GM18870 (cell line): Measurements from ENCODE around the gene SNCAIP.
A peak's percentile ranks its signal among the peaks of the same experiment; 100 is the strongest.
"Not testable (repeated sequence)": the region's sequence is repeated elsewhere in the genome, so short reads cannot be mapped to it uniquely, and the experiment has no call there.

Source experiments
- ATAC-seq: cut with Tn5 transposase; IDR thresholded peaks from one replicate; pipeline ENCODE4 v1.9.1; 2021; ENCODE audit warnings: moderate library complexity; ENCODE audit not compliant: unreplicated experiment

Gene SNCAIP

DNA sequence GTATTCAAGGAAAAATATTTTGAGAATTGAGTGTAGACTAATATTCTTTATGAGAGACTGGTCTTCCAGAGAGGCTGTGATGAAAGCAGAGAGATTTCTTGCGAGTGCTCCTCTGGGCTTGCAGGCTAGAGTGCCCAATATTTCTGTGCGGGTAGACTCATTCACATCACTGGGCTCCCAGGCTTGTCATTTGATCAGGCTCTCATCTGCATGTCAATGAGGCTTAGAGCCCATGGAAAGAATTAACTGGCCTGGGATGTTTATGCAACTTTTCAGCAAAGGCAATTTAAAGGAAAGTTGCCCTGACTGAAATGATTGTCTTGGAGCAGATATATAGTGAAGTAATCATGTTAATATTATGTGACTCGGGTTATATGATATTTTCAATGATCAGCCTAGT is 42.3 kb downstream of the SNCAIP start:
- ATAC-seq = no peak

- ATAC-seq = no peak
Measured at GRCh38 chr5:122355324-122355723, 43.3 kb downstream of the SNCAIP start.

DNA sequence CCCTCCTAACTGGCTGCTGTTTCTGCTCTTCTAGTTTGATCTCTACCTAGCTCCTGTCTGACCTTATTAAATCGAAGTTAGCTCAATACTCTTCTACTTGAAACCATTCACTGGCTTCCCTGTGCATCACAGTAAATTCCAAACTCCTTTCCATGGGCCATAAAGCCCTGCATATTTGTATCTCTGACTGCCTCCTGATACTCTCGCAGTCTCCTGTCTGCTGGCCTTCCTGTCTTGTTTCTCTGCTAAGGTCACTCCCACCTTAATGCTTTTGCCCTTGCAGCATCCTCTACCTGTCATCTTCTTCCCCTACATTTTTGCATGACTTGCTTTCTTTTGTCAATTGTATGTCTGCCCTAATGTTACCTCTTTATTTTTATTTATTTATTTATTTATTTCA is 44.8 kb downstream of the SNCAIP start:
- no peak for ATAC-seq

DNA sequence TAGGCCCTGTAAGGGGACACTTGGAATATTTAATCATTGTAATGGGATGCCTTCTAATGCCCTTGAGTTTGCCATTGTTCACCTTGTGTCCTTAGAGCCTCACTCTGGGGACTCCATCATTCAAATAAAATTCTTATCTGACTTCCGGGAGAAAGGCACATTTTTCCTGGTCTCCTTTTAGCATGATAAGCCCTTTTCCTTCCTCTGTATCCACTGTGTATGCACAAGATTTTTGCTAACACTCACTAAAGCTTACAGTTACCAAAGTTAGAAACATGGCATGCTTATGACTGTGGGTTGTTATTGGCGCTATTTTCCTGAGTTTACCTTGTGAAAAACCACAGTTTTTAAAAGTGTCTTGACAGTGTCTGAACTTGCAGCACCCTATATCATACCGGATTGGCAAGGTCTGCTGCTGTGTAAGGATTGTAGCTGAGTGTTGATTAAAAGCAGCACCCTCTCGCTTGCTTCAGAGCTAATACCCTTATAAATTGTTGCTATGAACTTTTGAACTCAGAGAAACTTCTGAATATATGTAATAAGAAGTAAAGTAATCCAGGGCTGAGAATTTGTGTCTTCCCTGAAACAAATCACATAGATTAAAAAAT is 46.4 kb downstream of the SNCAIP start:
- ATAC-seq = no peak

DNA sequence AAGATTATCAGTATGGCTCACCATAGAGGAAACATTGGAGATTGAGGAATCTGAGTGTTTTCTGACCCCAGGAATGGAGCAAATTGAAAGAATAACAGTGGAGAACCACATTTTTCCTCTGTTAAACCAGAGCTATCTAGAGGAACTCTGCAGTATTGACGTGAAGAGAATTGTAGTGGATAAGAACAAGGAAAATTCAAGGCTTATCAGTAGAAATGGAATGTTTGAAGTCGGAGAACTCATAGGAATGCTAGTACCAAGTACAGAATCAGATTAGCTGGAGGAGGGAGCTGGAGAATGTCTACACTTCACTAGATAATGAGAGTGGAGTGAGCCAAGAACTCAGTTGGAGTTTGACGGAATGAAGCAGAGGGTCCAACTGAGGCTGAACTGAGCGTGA is 50.3 kb downstream of the SNCAIP start:
- no peak for ATAC-seq

DNA sequence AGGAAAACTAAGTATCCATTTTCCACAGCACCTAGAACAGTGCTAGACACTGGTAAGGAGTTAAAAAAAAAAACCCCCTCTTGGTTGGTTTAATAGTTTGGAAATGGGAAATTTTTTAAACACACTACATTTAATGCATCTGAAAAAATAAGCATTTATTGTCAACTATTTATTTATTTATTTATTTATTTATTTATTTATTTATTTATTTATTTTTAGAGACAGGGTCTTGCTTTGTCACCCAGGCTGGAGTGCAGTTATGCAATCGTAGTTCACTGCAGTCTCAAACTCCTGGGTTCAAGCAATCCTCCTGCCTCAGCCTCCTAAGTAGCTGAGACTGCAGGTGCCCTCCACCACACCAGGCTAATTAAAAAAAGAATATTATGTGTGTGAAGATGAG is 51.6 kb downstream of the SNCAIP start:
- no peak for ATAC-seq

- ATAC-seq = peak; percentile 84
Measured at GRCh38 chr5:122366501-122366900, 54.5 kb downstream of the SNCAIP start.

DNA sequence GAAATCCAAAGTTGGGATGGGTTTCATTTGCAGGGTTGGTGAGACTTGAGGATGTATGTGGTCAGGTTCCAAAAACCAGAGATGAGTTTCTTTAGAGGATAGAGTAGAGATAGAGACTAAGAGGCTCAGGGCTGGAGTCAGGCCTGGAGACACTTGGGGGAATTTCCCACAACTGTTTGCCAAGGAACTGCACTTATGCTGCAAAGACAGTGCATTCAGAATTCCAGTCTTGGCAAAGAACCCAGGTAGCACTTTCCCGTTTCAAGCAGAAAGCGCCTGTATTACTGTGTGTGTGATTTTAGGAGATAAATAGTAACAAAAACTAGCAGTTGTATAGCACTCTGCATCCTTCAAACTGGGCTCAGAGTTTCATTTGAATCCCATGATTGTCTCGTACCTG is 55.4 kb downstream of the SNCAIP start:
- ATAC-seq = no peak

- no peak for ATAC-seq
Measured at GRCh38 chr5:122368510-122369251, 56.6 kb downstream of the SNCAIP start.

GRCh38 chr5:122369253-122369815 is 57.3 kb downstream of the SNCAIP start:
- ATAC-seq = no peak

DNA sequence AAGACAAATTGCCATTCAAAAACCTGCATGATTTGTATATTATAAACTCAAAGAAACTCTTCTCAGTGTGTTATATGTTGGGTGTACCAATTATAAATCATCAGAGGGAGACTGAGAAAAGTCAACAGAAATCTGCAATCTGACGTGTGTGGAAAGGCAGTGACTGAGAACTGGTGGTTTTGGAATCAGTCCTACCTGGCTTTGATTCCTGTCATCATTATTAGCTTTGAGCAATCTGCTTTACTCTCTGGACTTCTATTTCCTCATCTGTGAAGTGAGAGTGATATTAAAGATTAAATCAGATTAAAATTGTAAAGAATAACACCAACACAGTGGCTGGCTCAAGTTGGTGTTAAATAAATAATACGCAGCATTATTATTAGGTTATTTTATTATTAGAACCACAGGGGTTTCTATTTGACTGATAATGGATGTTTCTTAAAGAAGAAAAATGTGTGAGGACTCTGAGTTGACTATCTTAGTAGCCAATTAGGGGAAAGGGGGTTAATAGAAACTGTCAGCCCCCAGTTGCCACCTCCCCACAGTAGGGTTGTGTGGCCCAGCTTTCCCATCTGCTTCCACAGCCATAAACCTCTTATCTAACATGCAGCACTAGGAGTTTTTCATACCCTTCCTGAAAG is 59.6 kb downstream of the SNCAIP start:
- ATAC-seq = no peak

DNA sequence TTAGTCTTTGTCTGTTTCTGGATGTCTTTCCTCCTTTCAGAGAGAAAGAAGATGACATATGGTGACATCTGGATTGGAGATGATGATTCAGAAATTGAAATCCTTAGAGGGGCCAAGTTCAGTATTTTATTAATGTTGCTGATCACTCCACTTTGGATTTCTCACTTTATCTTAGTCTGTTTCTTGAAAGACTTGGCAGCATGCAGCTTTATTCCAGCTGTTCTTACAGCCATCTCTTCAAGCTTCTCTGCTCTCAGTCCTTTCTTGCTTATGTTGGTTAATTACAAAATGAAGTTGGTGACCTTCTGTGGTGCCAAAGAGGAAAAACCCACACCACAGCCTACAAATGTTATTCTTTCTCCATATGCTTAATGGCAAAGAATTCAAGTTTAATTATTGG is 62.1 kb downstream of the SNCAIP start:
- ATAC-seq = no peak

- no peak for ATAC-seq
Measured at GRCh38 chr5:122375801-122376200, 63.8 kb downstream of the SNCAIP start.

- no peak for ATAC-seq
Measured at GRCh38 chr5:122376250-122376649, 64.2 kb downstream of the SNCAIP start.

DNA sequence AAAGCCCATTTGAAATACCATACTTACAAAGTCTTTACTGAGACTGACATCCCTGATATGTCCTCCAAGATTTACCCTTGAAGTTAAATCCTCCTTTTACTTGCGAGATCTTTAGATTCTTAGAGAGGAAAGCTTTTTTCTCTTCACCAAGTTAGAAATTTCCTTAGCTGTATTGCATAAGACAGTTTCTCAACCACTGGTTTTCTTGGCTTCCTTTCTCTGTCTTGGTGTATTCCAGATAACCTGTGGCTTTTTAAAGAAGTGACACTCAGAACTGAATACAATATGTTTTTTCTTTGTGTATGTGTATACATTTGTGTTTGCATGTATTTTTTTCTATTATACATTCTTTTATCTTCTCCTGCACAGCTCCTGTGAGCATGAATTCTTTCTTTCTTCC is 65.0 kb downstream of the SNCAIP start:
- ATAC-seq = no peak

- ATAC-seq = not testable (repeated sequence)
Measured at GRCh38 chr5:122382938-122383337, 70.9 kb downstream of the SNCAIP start.

DNA sequence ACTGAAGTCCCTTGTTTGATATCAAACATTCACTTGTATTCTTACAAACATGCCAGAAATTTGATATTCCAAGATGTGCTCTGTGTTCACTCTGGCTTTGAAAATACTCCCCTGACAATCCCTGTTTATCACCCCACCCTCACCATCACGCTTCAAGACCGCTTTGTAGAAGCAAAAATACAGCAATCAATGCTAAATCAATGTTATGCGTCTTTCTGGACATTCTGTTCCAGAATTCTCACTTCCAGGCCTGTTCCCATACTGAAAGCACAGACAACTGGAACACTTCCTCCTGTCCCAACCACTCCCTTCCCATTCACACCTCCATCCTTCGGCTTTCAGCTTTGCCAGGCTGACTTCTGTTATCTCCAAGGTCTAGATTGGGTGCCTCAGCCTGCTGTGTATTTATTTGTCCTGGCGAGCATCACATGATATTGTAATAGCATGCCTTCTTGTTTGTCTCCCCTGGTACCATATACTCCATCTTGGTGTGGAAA is 72.8 kb downstream of the SNCAIP start:
- no peak for ATAC-seq

DNA sequence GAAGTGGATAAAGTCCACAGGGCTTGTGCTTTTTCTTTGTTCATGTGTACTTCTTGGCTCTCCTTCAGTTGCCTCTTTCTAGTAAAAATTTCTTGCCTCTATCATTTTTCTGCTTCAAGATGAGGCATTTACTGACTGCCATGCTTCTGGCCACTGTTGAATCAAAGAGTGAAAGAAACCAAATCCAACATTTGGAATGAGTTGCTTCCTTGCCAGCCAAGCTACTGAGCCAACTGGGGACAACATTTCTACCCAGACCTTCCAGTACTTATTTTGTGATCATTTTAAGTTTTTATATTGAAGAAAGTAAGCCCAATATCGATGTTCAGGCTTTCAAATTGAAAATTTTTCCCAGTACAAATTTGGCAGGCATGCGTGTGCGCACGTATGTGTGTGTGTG is 73.2 kb downstream of the SNCAIP start:
- ATAC-seq = no peak

DNA sequence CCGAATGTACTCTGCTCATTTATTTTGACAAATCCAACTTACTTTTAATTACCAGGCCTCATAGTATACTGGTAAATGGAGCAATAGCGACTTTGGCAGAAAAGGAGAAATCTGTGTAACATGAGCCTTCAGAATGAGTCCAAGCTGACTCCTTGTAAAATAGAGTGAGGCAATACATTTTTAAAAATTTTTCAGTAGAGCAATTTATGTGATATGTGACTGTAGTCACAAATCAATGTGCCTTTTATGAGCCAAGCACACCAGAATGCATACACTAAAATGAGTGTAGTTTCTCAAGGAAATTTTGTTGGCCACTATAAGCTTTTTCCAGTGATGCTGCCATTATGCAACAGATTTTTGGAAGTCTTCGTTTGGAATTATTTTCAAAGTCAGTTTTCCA is 73.8 kb downstream of the SNCAIP start:
- ATAC-seq = no peak

DNA sequence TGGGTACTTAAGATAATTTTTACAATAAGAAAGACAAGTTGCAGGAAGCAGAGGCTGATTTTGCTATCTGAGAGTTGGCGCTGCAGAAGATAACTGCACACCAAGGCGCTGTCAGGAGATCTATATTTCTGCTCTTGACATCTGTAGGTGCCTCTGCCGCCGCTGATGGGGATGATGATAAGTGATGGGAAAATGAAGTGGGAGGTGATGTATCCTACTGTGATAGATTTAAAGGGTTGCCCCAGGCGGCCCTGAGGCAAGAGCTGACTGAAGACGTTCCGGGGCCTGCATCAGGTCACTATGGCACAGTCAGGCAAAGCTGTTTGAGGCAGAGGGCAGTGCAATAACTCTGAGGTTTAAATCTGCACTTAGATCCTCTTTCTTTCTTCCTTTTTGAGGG is 78.1 kb downstream of the SNCAIP start:
- no peak for ATAC-seq

GRCh38 chr5:122390694-122391093 is 78.7 kb downstream of the SNCAIP start:
- ATAC-seq = no peak

DNA sequence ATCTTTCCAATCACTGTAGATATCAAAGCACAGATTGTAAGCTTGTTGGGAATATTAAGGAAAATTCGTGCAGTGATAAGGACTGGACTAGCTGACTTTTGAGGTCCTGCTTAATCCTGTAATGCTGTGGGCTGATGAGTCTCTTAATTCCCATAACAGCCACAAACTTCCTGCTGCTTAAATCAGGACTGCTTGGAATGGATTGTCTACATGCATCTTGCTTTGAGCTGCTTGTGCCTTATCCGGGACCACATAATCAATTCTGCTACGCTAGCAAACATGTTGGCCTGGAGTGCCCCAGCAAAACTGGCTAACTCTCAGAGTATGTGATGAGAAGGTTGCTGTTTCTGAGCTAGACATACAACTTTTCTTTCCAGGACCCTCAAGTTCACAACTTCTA is 79.6 kb downstream of the SNCAIP start:
- no peak for ATAC-seq
